ENCODE results near the gene ZNF318.
"Not testable (repeated sequence)": the region's sequence is repeated elsewhere in the genome, so short reads cannot be mapped to it uniquely, and the experiment has no call there.

The ZNF318 gene

GRCh38 chr6:43376551-43376981, 7.1 kb upstream of the ZNF318 start:
- no peak for DNase-seq (ENCODE audit: low read depth, low spot score)
- TF ChIP-seq EZH2 (IDR thresholded peaks at IDR 0.05) (no peak), FOXP2 (optimal IDR thresholded peaks at IDR 0.05; ENCODE audit: control extremely low read depth, extremely low read length, insufficient read depth) (no peak), POLR2AphosphoS5 (IDR thresholded peaks at IDR 0.05; ENCODE audit: borderline replicate concordance, low read depth, low read length) (no peak)
- Histone ChIP-seq H3K27ac (no peak overlapping the region), H3K36me3 (ENCODE audit: insufficient read depth, low read length) (no peaks in the 10 kb centered on the region), H3K4me3 (no peak overlapping the region), H3K9ac (ENCODE audit: insufficient read length) (no peak overlapping the region), H3K9me3 (ENCODE audit: low read depth, low read length) (no peaks in the 10 kb centered on the region)

GRCh38 chr6:43375693-43376092, 6.2 kb upstream of the ZNF318 start:
- Histone ChIP-seq H3K9me3 (ENCODE audit: low read depth, low read length) (no peaks in the 10 kb centered on the region), H3K4me3 (no peak overlapping the region), H3K9ac (ENCODE audit: insufficient read length) (no peak overlapping the region), H3K27ac (no peak overlapping the region), H3K36me3 (ENCODE audit: insufficient read depth, low read length) (no peaks in the 10 kb centered on the region)
- no peak for DNase-seq (ENCODE audit: low read depth, low spot score)
- TF ChIP-seq FOXP2 (optimal IDR thresholded peaks at IDR 0.05; ENCODE audit: control extremely low read depth, extremely low read length, insufficient read depth) (no peak), EZH2 (IDR thresholded peaks at IDR 0.05) (no peak), POLR2AphosphoS5 (IDR thresholded peaks at IDR 0.05; ENCODE audit: borderline replicate concordance, low read depth, low read length) (no peak)

GRCh38 chr6:43373252-43373875, 3.9 kb upstream of the ZNF318 start:
- H3K27ac ChIP-seq: no peak overlapping the region
- TF ChIP-seq FOXP2 (optimal IDR thresholded peaks at IDR 0.05; ENCODE audit: control extremely low read depth, extremely low read length, insufficient read depth) (no peak), EZH2 (IDR thresholded peaks at IDR 0.05) (no peak), POLR2AphosphoS5 (IDR thresholded peaks at IDR 0.05; ENCODE audit: borderline replicate concordance, low read depth, low read length) (no peak)
- no peak for DNase-seq (ENCODE audit: low read depth, low spot score)
- no peaks in the 10 kb centered on the region for H3K36me3 ChIP-seq (ENCODE audit: insufficient read depth, low read length)
- H3K9ac ChIP-seq (ENCODE audit: insufficient read length): no peak overlapping the region
- H3K4me3 ChIP-seq: no peak overlapping the region
- no peaks in the 10 kb centered on the region for H3K9me3 ChIP-seq (ENCODE audit: low read depth, low read length)

- DNase-seq (ENCODE audit: low read depth, low spot score); H3K9me3 ChIP-seq (ENCODE audit: low read depth, low read length); H3K36me3 ChIP-seq (ENCODE audit: insufficient read depth, low read length): not testable (repeated sequence)
- Histone ChIP-seq H3K27ac (peak overlapping the region; percentile 60; the same call in 1 of the 2 replicates), H3K4me3 (peak overlapping the region; percentile 97), H3K9ac (ENCODE audit: insufficient read length) (peak overlapping the region; percentile 62)
Measured at GRCh38 chr6:43370003-43370580, 645 bp upstream of the ZNF318 start.

GRCh38 chr6:43368259-43369160, 937 bp downstream of the ZNF318 start:
- H3K4me3 ChIP-seq: peak overlapping the region; percentile 97
- TF ChIP-seq FOXP2 (optimal IDR thresholded peaks at IDR 0.05; ENCODE audit: control extremely low read depth, extremely low read length, insufficient read depth) (no peak), POLR2AphosphoS5 (IDR thresholded peaks at IDR 0.05; ENCODE audit: borderline replicate concordance, low read depth, low read length) (no peak), EZH2 (IDR thresholded peaks at IDR 0.05) (no peak)
- H3K9me3 ChIP-seq (ENCODE audit: low read depth, low read length): no peaks in the 10 kb centered on the region
- H3K36me3 ChIP-seq (ENCODE audit: insufficient read depth, low read length): peaks cover 20% of the 10 kb centered on the region
- no peak overlapping the region for H3K27ac ChIP-seq
- H3K9ac ChIP-seq (ENCODE audit: insufficient read length): peak overlapping the region; percentile 79
- no peak for DNase-seq (ENCODE audit: low read depth, low spot score)

- Histone ChIP-seq H3K4me3 (no peak overlapping the region), H3K9ac (ENCODE audit: insufficient read length) (no peak overlapping the region), H3K27ac (no peak overlapping the region), H3K9me3 (ENCODE audit: low read depth, low read length) (no peaks in the 10 kb centered on the region), H3K36me3 (ENCODE audit: insufficient read depth, low read length) (peaks cover 27% of the 10 kb centered on the region)
- DNase-seq (ENCODE audit: low read depth, low spot score): no peak
- TF ChIP-seq FOXP2 (optimal IDR thresholded peaks at IDR 0.05; ENCODE audit: control extremely low read depth, extremely low read length, insufficient read depth) (no peak), POLR2AphosphoS5 (IDR thresholded peaks at IDR 0.05; ENCODE audit: borderline replicate concordance, low read depth, low read length) (no peak), EZH2 (IDR thresholded peaks at IDR 0.05) (no peak)
Measured at GRCh38 chr6:43367245-43367984, 2.0 kb downstream of the ZNF318 start.

GRCh38 chr6:43361269-43361668, 8.2 kb downstream of the ZNF318 start:
- Histone ChIP-seq H3K27ac (no peak overlapping the region), H3K4me3 (no peak overlapping the region), H3K9ac (ENCODE audit: insufficient read length) (no peak overlapping the region), H3K9me3 (ENCODE audit: low read depth, low read length) (no peaks in the 10 kb centered on the region), H3K36me3 (ENCODE audit: insufficient read depth, low read length) (peaks cover 61% of the 10 kb centered on the region)
- no peak for TF ChIP-seq POLR2AphosphoS5 (IDR thresholded peaks at IDR 0.05; ENCODE audit: borderline replicate concordance, low read depth, low read length)
- TF ChIP-seq EZH2 (IDR thresholded peaks at IDR 0.05): no peak
- no peak for TF ChIP-seq FOXP2 (optimal IDR thresholded peaks at IDR 0.05; ENCODE audit: control extremely low read depth, extremely low read length, insufficient read depth)
- DNase-seq (ENCODE audit: low read depth, low spot score): no peak

GRCh38 chr6:43359831-43360230, 9.6 kb downstream of the ZNF318 start:
- Histone ChIP-seq H3K9ac (ENCODE audit: insufficient read length) (no peak overlapping the region), H3K4me3 (no peak overlapping the region), H3K27ac (no peak overlapping the region), H3K36me3 (ENCODE audit: insufficient read depth, low read length) (peaks cover 67% of the 10 kb centered on the region), H3K9me3 (ENCODE audit: low read depth, low read length) (no peaks in the 10 kb centered on the region)
- no peak for DNase-seq (ENCODE audit: low read depth, low spot score)
- TF ChIP-seq EZH2 (IDR thresholded peaks at IDR 0.05): no peak
- TF ChIP-seq POLR2AphosphoS5 (IDR thresholded peaks at IDR 0.05; ENCODE audit: borderline replicate concordance, low read depth, low read length): no peak
- no peak for TF ChIP-seq FOXP2 (optimal IDR thresholded peaks at IDR 0.05; ENCODE audit: control extremely low read depth, extremely low read length, insufficient read depth)

All from SK-N-MC (cell line).